Calu3 (cell line): ENCODE measurements around the gene LGALS12. TPM values are rescaled to one million over a fixed set of nuclear protein-coding genes. Genes with fewer than 3 reads are reported as not detected.

Experiments used
- BruUV-seq: library from RNA; stranded (reverse); fragments of 400-500 nt; replicated peaks from 2 replicates; lab custom pipeline; 2021; lab: Mats Ljungman, UMichigan
- CTCF ChIA-PET: fragments of 300-600 bp; sonication (Branson Sonifier 250); formaldehyde crosslinking; loops from one replicate; lab custom pipeline; 2022; ENCODE audit warnings: antibody characterized with exemption; lab: Charles Lee
- DNase-seq: peaks from one replicate; pipeline ENCODE4 v3.0.0; 2022
- H3K27ac Mint-ChIP-seq: one replicate; pipeline ENCODE4 v1.8.0; 2022; ENCODE audit warnings: mixed read lengths; ENCODE audit not compliant: unreplicated experiment
- H3K27me3 Mint-ChIP-seq: one replicate; pipeline ENCODE4 v1.8.0; 2022; ENCODE audit warnings: mixed read lengths; ENCODE audit not compliant: unreplicated experiment
- H3K36me3 Mint-ChIP-seq: one replicate; pipeline ENCODE4 v1.8.0; 2022; ENCODE audit warnings: mild to moderate bottlenecking, moderate library complexity, mixed read lengths; ENCODE audit not compliant: insufficient read depth, unreplicated experiment
- H3K4me1 Mint-ChIP-seq: one replicate; pipeline ENCODE4 v1.8.0; 2022; ENCODE audit warnings: mild to moderate bottlenecking, low read depth, mixed read lengths; ENCODE audit not compliant: unreplicated experiment
- H3K4me3 Mint-ChIP-seq: one replicate; pipeline ENCODE4 v1.8.0; 2022; ENCODE audit warnings: mild to moderate bottlenecking, low read depth, moderate library complexity, mixed read lengths; ENCODE audit not compliant: unreplicated experiment
- H3K9me3 Mint-ChIP-seq: one replicate; pipeline ENCODE4 v1.8.0; 2022; ENCODE audit warnings: low read depth, mixed read lengths; ENCODE audit not compliant: unreplicated experiment
- intact Hi-C: fragments of 100-400 bp; cut with micrococcal nuclease; formaldehyde crosslinking; loops from one replicate; pipeline ENCODE4 v1.10.0; 2022; ENCODE audit not compliant: unreplicated experiment
- total RNA-seq: library from RNA; stranded (reverse); gene quantifications from 2 replicates; pipeline ENCODE4 v1.2.3, GENCODE V29; 2022
- TF ChIP-seq, protein P1 (sequence below): fragments of 200-600 bp; IDR thresholded peaks from one replicate; pipeline ENCODE4 v1.8.0; 2022; ENCODE audit warnings: antibody characterized with exemption; ENCODE audit not compliant: unreplicated experiment

The LGALS12 gene
- total RNA-seq, 1 experiment from 2014 or later: not detected

DNA sequence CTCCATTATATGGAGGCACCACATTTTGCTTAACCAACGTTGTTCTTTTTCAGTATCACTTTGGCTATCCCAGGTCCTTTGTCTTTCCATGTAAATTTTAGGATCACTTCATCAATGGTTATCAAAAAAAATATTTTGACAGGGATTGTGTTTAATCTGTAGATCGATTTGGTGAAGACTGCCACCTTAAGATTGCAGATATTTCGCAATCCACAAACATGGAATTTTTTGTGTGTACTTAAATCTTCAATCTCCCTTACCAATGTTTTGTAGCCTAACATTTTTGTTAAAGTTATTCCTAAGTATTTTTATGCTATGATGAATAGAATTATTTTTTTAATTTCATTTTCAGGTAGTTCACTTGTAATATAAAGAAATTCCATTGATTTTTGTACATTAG, 33.5 kb upstream of the LGALS12 start:
- H3K4me3 Mint-ChIP-seq: no peak overlapping the region
- H3K4me1 Mint-ChIP-seq: no peaks in the 10 kb centered on the region
- peaks cover 8% of the 10 kb centered on the region for H3K9me3 Mint-ChIP-seq
- no peaks in the 10 kb centered on the region for H3K36me3 Mint-ChIP-seq
- no peak overlapping the region for H3K27ac Mint-ChIP-seq
- CTCF ChIA-PET: no interaction called here
- DNase-seq: no peak
- H3K27me3 Mint-ChIP-seq: peaks cover 18% of the 10 kb centered on the region
- TF ChIP-seq, protein P1, sequence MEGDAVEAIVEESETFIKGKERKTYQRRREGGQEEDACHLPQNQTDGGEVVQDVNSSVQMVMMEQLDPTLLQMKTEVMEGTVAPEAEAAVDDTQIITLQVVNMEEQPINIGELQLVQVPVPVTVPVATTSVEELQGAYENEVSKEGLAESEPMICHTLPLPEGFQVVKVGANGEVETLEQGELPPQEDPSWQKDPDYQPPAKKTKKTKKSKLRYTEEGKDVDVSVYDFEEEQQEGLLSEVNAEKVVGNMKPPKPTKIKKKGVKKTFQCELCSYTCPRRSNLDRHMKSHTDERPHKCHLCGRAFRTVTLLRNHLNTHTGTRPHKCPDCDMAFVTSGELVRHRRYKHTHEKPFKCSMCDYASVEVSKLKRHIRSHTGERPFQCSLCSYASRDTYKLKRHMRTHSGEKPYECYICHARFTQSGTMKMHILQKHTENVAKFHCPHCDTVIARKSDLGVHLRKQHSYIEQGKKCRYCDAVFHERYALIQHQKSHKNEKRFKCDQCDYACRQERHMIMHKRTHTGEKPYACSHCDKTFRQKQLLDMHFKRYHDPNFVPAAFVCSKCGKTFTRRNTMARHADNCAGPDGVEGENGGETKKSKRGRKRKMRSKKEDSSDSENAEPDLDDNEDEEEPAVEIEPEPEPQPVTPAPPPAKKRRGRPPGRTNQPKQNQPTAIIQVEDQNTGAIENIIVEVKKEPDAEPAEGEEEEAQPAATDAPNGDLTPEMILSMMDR: no peak
- intact Hi-C loops: no loop called here
- BruUV-seq: no TSS peak

DNA sequence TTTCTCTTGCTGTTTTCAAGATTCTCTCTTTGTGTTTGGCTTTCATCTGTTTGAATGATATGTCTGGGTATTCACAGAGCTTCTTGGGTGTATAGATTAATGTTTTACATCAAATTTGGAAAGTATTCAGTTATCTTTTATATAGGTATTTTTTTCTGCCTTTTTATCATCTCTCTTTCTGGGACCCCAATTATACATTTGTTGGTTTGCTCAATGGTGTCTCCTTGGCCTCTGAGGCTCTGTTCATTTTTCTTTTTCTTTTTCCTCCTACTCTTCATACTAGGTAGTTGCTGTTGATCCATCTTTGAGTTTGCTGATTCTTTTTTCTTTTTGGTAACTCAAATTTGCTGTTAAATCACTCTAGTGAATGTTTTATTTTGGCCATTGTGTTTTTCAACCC, 29.3 kb upstream of the LGALS12 start:
- Mint-ChIP-seq H3K4me1 (peaks cover 21% of the 10 kb centered on the region), H3K36me3 (no peaks in the 10 kb centered on the region), H3K9me3 (peaks cover 8% of the 10 kb centered on the region), H3K4me3 (no peak overlapping the region), H3K27me3 (no peaks in the 10 kb centered on the region), H3K27ac (no peak overlapping the region)
- no peak for DNase-seq
- no TSS peak for BruUV-seq
- intact Hi-C loops: loop anchor here (5.0 kb wide), 1 partner anchor 106 kb away; no protein-coding TSS in a partner anchor
- TF ChIP-seq, protein P1: no peak
- CTCF ChIA-PET: no interaction called here

DNA sequence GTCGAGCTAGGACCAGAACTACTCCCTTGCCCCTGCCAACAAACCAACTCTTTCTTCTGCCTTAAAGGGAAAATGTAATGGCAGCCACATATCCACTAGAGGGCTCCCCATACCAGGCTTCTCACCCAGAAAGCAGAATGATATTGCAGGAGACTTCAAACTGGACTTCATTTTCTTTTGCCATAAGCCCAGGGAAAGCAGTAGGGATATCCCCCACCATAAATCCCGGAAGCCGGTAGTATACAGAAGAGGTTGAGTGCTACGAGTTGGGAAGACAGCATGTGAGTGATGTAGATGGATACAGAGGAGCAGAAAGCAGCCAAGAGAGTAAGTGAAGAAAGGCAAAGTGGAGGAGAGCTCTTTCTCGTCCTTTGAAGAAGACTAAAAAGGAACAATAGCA, 27.0 kb upstream of the LGALS12 start:
- CTCF ChIA-PET: interaction anchor here (0.6 to 3.5 kb wide), 10 partner anchors 11 to 157 kb away, joined by 3 to 21 read pairs (median 4); partner anchors contain the start of genes PLAAT4 and PLAAT5
- intact Hi-C loops: loop anchor here (1.0 to 5.0 kb wide), 5 partner anchors 29 to 156 kb away; no protein-coding TSS in a partner anchor
- H3K4me1 Mint-ChIP-seq: peaks cover 40% of the 10 kb centered on the region
- H3K27ac Mint-ChIP-seq: no peak overlapping the region
- no TSS peak for BruUV-seq
- TF ChIP-seq, protein P1: peak; percentile 80
- peaks cover 5% of the 10 kb centered on the region for H3K9me3 Mint-ChIP-seq
- no peak overlapping the region for H3K4me3 Mint-ChIP-seq
- H3K36me3 Mint-ChIP-seq: no peaks in the 10 kb centered on the region
- DNase-seq: peak; percentile 69
- H3K27me3 Mint-ChIP-seq: no peaks in the 10 kb centered on the region

DNA sequence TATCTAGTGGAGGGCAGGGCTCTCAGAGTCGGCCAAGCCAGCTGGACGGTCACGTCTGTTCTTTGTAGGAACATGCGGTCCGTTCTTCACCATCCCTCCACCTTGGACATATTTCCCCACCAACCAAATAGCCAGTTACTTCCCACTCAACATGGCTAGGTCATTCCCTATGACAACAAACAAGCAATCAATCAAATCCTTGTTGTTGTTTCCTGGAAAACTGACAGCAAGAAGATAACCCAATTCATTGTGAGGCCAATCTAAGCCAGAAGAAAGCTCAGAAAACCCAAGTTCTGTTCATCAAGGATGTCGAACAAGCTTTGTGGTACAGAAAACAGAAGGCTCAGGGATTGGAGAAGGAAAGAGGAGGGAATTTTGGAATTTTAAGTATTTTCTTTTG, 25.8 kb upstream of the LGALS12 start:
- no peak overlapping the region for H3K27ac Mint-ChIP-seq
- TF ChIP-seq, protein P1: no peak
- CTCF ChIA-PET: interaction anchor here (0.6 to 3.5 kb wide), 6 partner anchors 10 to 421 kb away, joined by 3 to 20 read pairs (median 4); partner anchors contain the start of genes PLAAT4 and PLAAT5

More for the DNA sequence above, 25.8 kb upstream of the LGALS12 start:
- H3K4me1 Mint-ChIP-seq: peaks cover 40% of the 10 kb centered on the region
- BruUV-seq: no TSS peak
- DNase-seq: no peak
- no peak overlapping the region for H3K4me3 Mint-ChIP-seq
- no peaks in the 10 kb centered on the region for H3K36me3 Mint-ChIP-seq
- H3K27me3 Mint-ChIP-seq: no peaks in the 10 kb centered on the region
- intact Hi-C loops: no loop called here
- H3K9me3 Mint-ChIP-seq: peaks cover 5% of the 10 kb centered on the region
